ENCODE results near the gene SORT1.
"Not testable (repeated sequence)": the region's sequence is repeated elsewhere in the genome, so short reads cannot be mapped to it uniquely, and the experiment has no call there.

SORT1 gene

DNA sequence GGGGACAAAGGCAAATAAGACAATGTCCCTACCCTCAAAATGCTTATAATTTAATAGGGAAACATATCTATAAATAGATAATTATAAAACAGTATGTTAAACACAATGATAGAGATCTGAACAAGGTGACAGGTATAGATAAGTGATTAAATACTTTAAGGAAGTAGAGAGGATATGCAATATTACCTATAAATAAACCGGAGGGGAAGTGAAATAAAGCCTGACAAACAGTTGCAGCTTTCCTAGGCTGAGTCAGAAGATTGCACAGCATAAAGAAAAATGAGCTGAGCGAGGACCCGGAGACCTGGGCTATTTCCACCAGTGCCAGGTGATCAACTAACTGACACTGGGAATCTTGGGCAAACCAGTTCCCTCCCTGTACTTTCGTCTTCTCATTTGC is 103.2 kb downstream of the SORT1 start:
- no peak for DNase-seq

DNA sequence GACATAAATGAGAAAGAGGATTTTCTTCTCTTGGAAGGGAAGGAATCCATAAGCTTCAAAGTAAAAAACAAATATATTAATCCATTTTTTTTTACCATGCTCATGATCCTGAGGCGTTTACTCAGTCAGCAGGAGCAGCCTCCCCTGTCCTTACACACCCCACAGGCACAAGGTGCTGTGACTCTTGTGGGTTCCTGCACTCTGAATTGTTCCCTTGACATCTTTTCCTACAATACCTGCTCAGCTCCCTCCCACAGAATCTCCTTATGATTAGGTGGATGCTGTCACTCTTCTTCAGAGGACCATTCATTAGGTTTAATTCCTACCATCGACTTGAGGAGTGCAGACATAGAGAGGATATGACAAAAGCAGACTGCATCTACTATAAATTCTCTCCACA is 104.7 kb downstream of the SORT1 start:
- no peak for DNase-seq

DNA sequence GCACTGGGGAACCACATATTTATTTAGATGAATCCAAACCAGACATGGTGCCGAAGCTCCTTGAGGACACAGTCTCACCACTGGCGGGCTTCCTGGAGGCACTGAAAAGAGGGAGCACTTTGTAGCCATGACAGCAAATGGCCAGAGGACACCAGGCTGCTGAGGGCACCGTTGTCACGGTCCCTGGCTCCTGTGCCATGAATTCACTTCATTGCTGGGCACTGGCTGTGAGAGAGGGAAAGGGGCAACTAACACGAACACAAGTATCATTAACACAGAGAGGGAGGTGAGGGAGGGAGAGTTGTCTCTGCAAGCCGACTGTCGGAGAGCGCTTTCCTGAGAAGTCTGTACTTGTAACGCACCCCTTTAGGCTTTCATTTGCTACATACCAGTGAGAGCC is 105.4 kb downstream of the SORT1 start:
- no peak for DNase-seq

DNA sequence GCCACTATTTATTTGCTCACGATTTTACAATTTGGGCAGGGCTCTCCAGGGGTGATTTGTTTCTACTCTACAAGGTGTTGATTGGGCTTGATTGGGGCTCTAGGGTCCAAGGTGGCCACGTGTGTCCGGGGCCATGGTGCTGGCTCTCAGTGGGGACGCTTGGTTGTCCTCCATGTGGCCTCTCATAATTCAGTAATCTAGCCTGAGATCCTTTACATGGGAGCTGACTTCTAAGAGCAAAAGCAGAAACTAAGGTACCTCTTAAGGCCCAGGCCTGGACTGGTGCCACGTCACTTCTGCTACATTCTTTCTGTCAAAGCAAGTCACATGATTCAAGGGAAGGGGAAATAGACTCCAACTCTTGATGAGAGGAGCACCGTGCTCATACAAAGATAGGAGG is 106.7 kb downstream of the SORT1 start:
- DNase-seq: no peak

DNA sequence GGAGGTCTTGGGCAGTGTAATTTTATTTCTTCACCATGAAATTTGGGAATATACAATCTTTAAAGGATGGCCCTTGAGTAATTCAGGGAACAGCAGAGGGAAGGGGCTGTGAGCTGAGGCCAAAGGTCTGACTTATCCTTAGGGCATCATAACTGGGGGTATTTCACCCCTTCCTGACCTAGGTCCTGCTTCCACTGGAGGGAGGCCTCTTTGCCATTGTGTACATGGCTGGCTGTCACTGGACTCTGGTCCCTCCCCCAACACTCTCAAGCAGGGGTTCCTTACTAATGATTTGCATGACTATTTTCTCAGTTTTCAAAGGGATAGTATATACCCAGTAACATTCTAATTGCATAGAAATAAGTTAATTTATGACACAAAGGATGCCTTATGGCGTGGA is 107.6 kb downstream of the SORT1 start:
- no peak for DNase-seq

DNA sequence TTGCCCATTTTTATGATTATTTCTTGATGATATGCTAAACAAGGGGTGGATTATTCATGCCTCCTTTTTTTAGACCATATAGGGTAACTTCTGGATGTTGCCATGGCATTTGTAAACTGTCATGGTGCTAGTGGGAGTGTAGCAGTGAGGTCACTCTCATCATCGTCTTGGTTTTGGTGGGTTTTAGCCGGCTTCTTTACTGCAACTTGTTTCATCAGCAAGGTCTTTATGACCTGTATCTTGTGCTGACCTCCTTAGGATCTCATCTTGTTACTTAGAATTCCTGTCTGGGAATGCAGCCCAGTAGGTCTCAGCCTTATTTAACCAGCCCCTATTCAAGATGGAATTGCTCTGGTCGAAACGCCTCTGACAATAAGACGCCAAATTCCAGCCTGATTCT is 111.0 kb downstream of the SORT1 start:
- DNase-seq: not testable (repeated sequence)

DNA sequence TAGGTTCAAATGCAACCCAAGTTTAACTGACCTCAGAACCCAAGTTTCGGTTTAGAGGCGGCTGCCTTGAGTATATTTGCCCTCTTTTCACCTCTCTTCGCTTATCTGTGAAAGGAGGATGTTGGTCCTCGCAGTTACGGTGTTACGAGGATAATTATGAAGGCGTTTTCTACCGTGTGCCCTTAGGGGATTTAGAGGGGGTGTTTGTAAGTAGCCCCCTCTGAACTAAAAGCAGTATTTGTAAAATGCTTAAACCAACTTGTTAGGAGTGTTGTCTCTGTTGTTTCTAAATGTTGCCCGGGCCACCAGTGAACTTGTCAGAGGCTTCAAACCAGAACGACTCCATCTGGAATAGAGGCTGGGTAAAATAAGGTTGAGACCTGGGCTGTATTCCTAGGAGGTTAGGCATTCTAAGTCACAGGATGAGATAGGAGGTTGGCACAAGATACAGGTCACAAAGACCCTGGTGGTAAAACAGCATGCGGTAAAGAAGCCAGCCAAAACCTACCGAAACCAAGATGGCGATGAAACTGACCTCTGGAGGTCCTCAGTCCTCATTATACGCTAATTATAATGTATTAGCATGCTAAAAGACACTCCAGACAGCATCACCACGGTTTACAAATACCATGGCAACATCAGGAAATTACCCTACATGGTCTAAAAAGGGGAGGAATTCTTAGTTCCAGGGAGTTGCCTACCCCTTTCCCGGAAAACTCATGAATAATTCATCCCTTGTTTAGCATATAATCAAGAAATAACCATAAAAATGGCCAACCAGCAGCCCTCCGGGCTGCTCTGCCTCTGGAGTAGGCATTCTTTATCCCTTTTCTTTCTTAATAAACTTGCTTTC is 113.7 kb downstream of the SORT1 start:
- no peak for DNase-seq

DNA sequence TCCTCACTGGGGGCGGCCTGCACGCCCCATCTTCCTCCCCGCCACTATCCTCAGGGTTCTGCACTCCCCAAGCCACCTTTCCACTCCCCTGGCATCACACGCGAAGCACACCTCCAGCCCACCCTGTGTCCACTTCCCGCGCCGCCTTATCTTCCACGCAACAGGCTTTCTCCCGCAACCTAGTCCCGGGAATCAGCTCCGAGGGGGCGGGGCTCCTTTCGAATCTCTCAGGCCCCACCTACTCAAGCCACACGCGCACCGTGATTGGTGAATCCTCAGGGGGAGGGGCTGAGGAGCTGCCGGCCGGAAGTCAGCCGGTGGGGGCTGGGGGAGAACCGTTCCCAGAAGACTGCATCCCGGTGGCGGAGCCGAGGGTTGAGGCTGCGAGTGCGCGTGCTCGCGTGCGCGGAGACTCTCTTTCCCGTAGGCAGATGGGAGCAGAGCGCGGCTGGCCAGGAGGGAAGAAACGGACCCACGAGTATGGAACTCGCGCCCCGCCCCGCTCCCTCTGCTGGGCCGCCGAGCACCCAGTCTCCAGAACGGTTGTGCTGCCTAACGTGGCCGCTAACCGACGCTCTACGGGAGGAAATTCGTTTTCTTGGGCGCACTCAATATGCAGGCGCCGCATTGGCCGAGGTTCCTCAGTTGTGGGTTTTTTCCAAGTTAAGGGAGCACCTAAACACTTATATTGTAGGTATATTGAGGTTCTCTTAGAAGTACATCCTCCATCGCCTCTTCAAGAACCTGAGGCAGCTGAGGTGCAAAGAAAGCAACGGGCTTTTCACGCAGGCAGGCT is 114.6 kb downstream of the SORT1 start, which contains the start of gene PSRC1:
PSRC1 (minus strand) TSS at position 194 of the 796 bp plus-strand sequence.
- DNase-seq: peak; percentile 88 to 96

DNA sequence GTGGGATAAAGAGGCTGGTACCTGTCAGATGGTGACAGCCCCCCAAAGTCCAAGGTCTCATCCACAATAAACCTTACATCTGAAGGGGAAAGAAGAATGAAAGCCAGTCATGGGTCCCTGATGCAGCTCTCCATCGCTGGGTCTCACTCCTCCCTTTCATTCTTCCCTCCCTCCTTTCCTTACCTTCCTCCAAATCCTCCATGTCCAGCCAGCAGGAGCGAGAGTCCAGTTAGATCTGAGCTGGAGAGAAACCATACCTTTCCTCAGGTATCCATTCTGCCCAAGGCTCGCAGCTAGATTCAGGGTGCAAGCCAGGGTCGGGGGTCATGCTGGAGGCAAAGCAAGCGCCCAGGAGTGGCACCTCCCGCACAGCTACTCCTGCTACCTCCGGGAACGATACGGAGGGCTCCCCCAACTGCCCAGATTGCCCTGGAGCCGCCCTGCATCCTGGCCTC is 115.2 kb downstream of the SORT1 start:
- no peak for DNase-seq

DNA sequence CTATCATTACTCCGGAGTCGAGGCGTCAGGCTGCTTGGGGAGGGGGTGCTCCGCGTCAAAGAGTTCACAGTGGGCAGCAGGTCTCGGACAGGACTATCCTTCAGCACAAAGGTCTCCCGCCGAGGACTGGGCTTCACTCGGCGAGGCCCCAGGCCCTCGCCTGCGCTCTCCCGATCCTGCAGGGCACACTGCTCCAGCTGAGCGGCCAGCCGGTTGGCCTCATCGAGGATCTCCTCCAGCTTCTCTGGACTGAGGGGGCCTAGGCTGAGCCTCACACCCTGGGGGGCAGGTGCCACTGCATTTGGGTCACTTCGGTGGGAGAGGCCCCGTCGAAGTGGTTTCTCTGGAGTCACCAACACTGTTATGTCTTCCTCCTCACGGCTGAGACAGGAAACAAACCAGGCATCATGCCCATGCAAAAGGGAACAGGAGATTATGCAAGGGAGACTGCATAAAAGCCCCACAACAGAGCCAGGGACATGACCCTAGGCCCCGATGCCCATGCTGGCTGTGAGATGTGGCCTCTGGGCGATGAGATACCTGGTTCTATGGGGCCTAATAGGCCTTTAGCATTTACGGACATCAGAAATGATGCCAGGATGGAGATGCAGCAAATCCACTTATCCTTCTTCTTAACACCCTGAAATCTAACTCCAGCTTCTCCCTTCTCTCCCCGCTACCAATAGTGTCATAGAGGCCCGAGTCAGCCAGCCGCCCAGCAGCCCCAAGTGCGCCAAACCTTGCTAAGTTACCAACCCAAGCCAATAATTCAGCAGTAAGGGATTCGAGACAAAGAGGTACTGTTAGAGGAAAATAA is 115.8 kb downstream of the SORT1 start:
- DNase-seq: no peak

DNA sequence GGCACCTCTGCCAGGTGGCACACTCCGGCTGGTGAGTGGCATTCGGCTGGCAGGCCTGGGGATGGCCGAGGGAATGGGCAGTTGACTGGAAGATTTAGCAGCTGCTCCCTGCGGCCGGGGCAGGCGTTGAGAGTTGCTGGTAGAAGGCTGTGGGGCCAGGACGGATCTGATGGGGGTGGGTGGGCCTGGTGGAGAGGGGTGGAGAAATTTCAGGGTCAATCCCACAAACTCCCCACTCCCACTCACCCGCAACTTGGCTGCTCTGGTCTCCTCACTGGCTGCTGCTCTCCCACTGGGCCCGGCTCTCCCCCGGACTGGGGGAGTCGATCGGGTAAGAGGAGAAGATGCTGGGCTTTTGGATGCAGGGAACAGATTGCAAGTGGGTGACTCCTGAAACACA is 116.9 kb downstream of the SORT1 start:
- DNase-seq: no peak

DNA sequence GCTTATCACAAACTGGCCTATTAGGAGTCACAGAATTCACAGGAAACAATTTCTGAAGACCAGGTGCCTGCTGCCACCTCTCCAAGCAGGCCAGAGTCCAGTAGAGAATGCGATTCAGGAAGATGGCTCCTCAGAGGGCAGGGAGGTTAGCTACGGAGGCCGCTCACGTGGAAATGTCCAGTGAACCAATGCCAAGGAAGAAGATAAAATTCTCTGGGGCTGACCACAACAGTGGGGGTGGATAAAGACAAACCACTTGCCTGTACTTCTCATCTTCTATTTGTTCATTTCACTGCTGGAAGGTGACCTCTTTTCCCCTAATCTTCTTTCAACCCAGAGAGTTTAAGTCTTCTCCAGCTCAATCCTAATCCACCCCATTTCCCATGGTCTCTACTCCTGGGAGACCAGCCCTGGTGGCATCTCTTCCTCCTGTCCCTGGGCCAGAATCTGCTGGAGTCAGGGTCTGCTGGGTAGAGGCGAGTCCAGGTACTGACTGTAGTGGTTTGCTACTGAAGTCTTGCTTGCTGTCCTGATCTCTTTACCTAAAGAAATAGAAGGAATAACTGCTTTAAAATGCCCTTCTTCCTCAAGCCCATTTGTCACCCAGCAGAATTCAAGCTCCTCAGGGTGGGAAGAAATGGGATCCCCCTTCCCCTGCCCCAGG is 118.0 kb downstream of the SORT1 start:
- no peak for DNase-seq

DNA sequence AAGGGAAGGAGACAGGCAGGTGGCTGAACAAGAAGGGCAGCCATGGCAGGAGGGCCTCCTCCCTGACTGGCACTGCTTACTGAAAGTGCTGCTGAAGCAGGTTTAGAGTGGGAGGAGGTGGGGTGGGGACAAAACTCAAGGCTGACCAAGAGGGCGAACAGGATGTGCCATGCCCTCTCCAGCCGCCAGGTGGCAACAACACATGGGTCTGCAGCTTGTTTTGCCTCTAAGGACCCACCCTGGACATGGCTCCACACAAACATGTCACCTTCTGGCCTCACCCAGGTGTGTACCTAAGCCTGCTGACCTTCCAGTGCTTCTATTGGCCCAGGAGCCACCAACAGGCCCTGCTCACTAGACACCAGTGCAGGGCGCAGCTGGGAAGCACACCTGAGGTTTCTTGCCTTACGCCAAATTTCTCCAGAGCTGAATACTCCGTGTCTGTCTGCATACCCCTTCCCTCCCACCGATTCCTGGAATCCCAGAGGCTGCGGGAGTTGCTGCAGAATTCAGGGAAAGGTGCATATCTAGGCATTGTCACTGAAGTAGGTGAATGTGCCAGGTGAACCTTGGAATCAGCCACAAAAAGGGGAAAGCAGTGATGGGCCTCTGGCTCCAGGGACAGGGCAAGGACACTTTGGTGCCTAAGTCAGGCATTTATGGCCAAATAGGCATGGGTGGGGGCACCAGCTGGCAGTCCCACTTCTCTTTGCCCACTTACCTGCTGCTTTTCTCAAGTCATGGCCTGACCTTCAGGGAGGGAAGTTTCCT is 120.1 kb downstream of the SORT1 start:
- DNase-seq: no peak

DNA sequence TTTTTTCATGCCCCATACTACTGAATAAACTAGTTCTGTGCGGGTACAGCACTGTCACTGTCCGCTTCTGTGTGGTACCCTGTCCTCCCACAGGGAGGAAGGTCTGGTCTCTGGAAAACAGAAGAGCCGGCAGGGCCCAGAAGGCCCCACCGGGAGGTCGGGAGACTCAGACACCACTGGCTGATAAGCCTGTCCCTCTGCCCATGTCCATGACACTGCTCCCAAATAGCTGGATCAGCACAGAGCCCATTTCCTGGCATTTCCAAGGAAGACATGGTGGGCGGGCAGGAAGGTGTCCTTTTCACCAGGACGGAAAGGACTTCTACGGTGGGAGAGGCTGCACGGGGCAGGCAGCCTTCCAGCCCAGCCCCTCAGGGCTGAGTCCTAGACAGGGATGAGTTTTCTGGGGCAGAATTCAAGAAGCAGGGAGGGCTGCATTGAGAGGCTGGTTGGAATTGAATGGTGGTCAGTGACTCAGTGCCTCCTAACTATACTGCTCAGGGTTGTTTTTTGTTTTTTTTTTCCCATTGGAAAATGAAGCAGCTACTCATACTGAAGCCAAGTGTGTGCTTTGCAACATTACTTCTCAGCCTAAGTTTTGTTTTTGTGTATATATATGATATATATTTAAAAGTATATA is 121.9 kb downstream of the SORT1 start:
- DNase-seq: no peak

DNA sequence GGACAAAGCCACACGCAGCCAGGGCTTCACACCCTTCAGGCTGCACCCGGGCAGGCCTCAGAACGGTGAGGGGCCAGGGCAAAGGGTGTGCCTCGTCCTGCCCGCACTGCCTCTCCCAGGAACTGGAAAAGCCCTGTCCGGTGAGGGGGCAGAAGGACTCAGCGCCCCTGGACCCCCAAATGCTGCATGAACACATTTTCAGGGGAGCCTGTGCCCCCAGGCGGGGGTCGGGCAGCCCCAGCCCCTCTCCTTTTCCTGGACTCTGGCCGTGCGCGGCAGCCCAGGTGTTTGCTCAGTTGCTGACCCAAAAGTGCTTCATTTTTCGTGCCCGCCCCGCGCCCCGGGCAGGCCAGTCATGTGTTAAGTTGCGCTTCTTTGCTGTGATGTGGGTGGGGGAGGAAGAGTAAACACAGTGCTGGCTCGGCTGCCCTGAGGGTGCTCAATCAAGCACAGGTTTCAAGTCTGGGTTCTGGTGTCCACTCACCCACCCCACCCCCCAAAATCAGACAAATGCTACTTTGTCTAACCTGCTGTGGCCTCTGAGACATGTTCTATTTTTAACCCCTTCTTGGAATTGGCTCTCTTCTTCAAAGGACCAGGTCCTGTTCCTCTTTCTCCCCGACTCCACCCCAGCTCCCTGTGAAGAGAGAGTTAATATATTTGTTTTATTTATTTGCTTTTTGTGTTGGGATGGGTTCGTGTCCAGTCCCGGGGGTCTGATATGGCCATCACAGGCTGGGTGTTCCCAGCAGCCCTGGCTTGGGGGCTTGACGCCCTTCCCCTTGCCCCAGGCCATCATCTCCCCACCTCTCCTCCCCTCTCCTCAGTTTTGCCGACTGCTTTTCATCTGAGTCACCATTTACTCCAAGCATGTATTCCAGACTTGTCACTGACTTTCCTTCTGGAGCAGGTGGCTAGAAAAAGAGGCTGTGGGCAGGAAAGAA is 122.9 kb downstream of the SORT1 start:
- DNase-seq: no peak

DNA sequence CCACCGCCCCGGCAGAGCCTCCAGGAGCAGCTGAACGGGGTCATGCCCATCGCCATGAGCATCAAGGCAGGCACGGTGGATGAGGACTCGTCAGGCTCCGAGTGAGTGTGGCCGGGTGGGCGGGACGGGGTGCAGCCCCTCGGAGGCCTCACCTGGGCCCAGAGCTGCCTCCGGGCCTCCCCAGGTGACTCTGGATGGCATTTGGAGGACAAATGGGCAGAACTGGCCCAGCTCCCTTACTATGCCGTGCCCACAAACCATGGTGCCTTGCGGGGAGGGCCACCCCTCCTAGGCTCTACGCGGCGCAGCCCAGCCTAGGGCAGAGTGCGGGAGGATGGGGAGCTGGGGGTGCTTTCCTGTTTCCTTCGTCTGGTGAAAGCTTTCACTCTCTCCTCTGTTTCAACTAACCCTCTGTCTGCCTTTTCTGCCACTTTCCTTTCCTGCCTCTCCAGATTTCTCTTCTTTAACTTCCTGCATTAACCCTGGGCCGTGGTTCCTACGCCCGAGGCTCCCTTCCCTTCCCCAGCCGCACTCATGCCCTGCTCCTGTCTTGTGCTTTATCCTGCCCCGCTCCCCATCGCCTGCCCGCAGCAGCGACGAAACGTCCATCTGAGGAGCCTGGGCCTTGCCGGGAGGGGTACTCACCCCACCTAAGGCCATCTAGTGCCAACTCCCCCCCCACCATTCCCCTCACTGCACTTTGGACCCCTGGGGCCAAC is 124.0 kb downstream of the SORT1 start:
- no peak for DNase-seq

DNA sequence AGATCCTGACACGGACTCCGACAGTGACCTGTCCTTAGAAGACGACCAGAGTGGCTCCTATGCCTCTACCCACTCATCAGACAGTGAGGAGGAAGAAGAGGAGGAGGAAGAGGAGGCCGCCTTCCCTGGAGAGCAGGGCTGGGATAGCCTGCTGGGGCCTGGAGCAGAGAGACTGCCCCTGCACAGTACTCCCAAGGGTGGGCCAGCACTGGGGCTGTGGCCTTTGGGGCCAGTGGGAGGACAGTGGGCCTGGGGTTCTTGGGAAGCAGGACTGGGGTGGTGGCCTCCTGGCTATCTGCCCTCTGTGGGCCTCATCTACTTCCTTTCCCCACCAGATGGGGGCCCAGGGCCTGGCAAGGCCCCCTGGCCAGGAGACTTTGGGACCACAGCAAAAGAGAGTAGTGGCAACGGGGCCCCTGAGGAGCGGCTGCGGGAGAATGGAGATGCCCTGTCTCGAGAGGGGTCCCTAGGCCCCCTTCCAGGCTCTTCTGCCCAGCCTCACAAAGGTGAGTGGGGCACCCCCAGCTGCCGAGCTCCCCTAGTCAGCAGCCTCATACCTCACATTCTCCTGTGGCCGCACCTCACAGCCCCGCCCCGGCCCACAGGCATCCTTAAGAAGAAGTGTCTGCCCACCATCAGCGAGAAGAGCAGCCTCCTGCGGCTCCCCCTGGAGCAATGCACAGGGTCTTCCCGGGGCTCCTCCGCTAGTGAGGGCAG is 124.7 kb downstream of the SORT1 start:
- DNase-seq: no peak

DNA sequence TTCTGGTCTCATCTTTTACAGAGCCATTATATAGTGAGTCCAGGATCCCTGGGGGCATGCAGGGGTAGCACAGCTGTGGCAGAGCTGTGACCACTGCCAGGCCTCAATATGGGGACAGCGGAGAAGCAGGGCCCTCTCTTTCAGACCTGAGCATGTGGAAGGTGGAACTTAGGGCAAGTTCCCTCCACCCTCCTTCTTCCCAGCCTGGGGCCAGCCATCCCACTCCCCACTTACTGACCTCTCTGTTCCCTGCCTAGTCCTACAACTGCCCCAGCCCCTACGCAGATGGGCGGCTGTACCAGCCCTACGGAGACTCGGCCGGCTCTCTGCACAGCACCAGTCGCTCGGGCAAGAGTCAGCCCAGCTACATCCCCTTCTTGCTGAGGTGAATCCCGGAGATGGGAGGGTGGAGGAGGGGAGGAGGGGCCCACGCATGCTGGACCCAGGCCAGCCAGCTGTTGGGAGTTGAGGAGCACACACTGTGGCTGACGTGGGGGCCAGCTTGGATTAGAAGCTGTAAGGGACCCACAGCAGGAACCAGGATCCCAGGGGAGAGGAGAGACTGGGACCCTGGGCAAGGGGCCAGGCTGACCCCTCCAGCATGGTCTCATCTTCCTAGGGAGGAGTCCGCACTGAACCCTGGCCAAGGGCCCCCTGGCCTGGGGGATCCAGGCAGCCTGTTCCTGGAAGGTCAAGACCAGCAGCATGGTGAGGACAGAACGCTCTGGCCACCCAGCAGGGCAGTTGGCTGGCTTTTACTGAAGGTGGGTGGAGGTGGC is 125.5 kb downstream of the SORT1 start:
- DNase-seq: no peak

Measured in cerebellar nuclear complex (tissue), 1 donor.